HS-5 (cell line): ENCODE measurements around the gene SLC12A2.

Experiments used
- DNase-seq: peaks from one replicate; pipeline ENCODE4 v3.0.0-alpha.2; 2012; ENCODE audit warnings: low read depth

The SLC12A2 gene

DNA sequence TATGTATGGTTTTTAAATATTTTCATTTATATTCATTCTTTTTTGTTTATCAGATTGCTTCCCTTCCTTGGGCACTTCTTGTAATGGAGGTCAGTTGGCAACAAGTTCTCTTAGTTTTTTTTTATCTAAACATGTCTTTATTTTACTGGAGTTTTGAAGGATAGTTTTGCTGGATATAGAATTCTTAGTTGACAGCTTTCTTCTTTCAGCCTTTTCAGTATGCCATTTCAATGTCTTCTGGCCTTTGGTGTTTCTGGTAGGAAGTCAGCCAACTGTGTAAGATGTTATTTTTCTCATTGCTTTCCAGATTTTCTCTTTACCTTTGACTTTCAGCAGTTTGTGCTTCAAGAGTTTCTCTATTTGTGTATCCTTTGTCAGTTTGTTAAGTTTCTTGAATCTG is 14.2 kb downstream of the SLC12A2 start:
- DNase-seq, result no peak

DNA sequence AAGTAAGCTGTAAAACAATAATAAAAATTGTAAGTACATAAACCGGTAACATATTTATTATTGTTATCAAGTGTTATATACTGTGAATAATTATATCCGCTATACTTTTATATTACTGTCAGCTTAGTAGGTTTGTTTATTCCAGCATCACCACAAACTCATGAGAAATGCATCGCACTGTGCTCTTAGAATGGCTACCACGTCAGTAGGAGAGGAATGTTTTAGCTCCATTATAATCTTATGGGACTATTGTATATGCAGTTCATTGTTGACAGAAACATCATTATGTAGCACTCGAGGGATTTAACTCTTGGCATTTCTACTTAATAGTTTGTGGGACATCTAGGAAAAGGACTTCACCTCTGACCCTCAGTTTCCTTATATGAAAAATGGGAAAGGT is 16.4 kb downstream of the SLC12A2 start:
- DNase-seq, result no peak

DNA sequence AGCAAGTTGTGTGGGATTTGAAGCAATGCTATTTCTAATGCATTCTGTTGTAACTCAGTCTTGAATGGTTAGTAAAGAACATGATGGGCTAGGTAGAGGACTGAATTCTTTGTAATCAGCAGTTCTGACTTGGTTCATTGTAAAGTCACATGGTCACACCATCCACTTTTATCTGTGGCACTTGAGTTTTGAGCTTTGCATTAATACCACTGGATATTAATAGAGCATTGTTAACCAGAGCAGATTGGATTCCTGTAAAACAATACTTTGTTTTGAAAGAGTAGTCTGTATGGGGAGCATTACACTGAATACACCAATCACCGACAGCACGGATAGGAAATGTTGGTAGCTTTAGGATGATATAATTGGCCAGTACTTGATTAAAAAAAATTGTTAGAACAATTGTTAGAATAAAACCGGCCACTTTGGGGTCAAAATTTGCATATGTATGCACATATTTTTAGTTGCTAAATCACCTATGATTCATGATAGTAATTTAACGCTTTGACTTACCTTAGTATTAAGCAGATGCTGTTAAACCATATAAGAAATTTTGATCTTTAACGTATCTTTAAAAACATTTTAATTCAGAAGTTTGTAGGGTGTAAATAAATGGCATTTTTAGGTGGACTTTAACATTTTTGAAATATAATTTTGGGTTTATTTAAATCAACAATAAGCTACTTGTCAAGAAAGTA is 17.4 kb downstream of the SLC12A2 start:
- no peak for DNase-seq

DNA sequence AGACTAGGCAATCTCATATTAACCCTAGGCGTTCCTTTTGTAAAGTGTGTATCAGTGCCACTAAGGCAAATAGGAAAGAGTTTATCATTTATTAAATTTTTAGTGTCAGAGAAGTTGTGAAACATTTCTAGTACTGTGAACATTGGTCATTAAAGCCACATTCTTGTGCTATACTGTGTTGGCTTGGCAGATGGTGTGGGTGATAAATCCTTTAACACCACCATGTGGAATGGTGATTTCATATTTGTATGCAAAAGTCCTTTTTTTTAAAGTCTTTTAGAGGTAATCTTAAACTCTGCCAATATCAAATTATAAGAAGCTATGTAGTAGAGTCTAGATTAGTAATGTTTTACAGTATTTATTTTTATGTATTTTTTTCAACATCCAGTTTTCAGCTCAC is 18.1 kb downstream of the SLC12A2 start:
- no peak for DNase-seq

GRCh38 chr5:128105203-128105602 is 21.6 kb downstream of the SLC12A2 start:
- DNase-seq, result no peak

- no peak for DNase-seq
Measured at GRCh38 chr5:128109138-128109537, 25.6 kb downstream of the SLC12A2 start.

GRCh38 chr5:128109766-128110165 is 26.2 kb downstream of the SLC12A2 start:
- no peak for DNase-seq

DNA sequence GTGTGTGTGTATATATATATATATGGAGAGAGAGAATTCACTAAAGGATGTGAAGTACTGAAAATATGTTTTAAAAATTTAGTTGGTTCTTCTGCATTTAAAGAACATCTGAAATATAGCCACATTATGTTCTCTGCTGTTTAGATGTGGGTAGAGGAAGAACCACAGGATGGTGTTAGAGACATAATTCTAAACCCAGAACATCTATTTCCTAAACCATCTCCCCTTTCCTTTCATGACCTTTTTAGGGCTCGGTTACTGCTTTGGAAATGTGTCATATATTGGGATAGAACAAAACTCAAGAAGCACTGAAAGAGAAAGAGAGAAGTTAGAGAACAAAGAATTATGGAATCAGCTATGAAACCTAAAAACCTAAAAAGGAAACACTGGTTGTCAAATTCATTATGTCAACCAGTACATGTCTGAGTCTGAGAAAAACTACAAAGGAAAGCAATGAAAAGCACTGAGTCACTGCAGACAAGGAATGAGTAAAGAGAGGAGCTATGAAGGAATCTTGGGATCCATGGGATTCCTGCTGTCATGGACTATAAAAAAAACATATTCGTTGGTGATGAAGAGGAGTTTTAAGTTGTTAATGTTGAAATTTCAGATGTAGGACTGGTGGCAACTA is 28.4 kb downstream of the SLC12A2 start:
- DNase-seq, result peak; percentile 14

GRCh38 chr5:128116445-128116844 is 32.9 kb downstream of the SLC12A2 start:
- DNase-seq, result no peak

GRCh38 chr5:128118214-128118613 is 34.6 kb downstream of the SLC12A2 start:
- no peak for DNase-seq

DNA sequence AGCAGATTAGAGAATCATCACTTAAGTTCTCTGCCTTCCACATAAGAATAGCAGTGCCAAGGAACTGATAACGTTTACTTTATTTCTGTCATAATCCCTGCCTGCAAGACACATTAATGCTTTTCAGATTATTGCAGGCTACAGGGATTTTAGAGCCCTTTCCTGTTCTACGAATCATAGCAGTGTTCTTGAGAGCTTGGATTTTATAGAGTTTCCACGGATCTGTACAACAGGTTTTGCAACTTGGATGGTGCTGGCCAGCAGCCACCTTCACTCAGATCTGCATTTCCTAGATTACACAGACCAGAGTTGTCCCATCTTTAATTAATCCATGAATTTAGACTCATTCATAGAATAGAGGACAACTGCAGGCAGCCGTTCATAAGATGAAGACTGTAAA is 38.1 kb downstream of the SLC12A2 start:
- DNase-seq, result no peak

DNA sequence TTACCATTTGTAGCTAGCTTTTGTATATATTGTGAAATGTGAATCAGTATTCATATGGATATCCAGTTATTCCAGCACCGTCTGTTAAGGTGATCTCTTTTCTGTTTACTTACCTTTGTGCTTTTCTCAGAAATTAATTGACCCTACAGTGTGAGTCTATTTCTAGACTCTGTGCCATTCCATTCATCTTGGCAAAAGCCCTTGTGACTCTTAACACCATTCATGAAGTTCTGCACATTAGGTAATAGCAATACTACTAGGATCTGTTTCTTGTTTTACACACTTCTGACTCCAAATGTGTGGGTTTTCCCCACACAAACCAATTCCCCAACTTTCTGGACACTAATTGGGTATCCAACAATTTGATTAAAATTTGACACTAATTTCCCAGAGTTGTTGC is 40.4 kb downstream of the SLC12A2 start:
- DNase-seq, result no peak

DNA sequence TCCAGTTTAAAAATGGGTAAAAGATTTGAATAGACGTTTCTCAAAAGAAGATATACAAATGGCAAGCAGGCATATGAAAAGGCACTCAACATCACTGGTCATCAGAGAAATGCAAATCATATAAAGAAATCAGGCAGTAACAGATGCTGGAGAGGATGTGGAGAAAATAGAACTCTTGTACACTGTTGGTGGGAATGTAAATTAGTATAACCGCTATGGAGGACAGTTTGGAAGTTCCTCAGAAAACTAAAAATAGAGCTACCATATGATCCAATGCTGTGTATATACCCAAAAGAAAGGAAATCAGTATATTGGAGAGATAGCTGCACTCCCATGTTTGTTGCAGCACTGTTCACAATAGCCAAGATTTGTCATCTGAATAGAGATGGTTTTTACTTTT is 42.7 kb downstream of the SLC12A2 start:
- no peak for DNase-seq

DNA sequence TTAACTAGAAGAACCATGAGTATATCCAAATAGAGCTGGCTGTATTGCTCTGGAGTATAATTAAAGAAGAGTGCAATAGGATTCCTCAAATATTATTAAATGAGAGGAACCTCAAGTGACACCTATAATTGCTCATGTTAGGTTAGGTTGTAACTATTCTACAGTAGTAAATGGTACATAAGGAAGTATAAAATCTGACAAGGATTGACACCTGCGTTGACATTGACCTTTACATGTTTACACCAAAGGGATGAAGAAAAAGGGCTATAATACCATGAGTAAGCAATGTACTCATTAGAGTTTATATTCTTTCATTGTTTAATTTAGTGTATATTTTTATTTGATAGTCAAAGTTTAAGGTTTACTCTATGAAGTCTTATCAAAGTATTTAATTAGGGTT is 48.9 kb downstream of the SLC12A2 start:
- DNase-seq, result no peak

DNA sequence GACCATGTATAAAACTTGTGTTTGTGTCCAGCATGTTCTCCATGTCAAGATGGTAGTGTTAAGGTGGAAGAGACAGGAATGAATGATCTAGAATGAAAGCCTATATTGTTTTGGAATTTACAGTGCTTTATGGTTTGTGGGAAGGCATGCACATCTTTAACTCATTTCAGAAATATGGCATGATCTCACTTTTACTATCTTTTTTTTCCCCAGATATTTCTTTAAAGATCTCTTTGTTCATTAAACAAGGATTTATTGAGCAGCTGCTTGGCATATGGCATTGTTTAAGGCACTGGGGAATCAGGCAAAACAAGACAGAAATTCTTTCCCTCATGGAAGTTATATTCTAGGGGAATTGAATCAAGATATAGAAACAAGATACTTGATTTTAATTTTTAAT is 51.7 kb downstream of the SLC12A2 start:
- no peak for DNase-seq

DNA sequence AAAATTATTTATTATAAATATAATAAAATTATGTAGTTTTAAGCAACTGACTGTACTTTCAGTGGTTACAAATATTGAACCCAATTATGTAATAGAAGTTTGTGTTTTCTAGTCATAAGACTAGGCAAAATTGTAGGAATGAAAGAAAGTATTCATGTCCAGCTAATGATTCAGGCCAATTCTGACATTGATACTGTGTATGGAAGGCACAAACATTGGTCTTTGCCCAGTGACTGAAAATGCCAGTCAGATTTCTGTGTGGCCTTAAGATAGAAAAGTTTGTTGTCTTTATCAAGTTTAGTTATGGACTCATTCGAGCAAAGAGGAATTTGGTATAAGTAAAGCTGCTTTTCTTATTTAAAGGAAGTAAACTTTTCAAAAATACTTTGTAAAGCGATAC is 60.3 kb downstream of the SLC12A2 start:
- DNase-seq, result no peak

DNA sequence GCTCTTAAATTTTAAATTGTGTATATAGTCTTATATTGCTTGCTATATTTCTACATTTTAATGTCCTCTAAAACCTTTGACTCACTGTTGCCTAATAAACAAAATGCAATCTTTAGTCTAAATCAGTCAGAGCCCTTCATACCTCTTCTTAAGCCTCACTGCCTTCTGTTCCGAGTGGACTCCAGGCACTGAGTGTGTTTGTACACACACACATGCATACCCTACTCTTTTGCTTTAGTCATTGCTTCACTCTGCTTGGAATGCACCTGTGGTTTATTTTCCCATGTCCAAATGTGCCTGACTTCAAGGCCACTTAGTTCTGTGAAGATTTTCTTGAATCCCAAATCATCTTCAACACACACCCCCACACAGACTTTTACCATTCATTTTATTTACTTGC is 60.9 kb downstream of the SLC12A2 start:
- no peak for DNase-seq

GRCh38 chr5:128146671-128147070 is 63.1 kb downstream of the SLC12A2 start:
- DNase-seq, result no peak

DNA sequence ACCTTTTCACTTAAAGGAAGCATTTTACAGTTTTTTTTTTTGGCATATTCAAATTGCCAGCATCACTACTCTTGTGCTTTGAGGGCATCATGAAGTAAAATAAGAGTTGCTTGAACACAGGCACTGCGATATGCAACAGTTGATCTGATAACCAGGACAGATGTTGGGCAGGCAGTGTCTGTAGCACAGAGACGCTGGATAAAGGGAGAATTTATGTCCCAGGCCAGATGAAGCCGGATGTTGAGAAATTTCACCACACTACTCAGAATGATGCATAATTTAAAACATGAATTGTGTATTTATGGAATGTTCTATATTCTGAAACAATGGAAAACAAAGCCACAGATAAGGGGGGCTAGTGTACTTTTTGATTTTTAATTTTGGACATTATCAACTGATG is 71.4 kb downstream of the SLC12A2 start:
- peak; percentile 63 for DNase-seq

DNA sequence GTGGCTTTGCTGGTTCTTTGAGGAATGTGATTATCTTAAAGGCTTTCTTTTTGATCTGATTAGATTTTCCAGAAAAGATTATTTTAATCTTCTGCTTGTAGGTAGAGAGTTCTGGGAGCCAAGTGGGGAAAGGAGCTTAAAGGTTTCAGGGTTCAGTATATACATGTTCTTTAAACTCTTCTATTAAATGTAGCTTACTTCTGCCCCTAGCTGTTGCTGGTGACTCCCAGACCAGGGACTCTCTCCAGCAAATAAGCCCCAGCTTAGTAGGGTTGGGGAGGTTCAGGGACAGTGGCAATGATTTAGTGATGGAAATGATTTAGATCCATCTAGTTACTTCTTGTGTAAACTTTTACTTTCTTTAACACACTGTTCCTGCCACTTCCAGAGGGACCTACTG is 72.2 kb downstream of the SLC12A2 start:
- no peak for DNase-seq

DNA sequence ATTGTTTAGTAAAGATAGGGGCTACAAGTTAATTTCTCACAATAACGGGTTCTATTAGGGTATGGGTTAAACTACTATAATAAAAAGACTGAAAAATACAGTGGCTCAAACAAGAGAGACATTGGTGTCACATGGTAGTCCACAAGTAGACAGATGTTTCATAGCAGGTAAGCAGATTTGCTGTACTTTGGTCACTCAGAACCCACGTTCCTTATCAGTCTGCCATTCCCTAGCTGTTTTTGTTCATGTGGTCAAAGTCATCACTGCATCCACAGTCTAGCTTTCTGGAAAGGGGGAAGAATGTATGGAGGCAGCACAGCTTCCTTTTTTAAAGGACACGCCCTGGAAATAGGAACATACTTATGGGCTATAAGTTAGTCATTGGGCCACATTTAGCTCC is 73.0 kb downstream of the SLC12A2 start:
- no peak for DNase-seq

DNA sequence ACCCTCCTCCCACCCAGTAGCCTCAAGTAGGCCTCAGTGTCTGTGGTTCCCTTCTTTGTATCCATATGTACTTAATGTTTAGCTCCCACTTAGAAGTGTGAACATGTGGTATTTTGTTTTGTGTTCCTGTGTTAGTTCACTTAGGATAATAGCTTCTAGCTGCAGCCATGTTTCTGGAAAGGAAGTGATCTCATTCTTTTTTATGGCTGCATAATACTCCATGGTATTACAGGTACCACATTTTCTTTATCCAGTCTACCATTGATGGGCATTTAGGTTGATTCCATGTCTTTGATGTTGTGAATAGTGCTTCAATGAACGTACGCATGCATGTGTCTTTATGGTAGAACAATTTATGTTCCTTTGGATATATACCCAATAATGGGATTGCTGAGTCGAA is 74.8 kb downstream of the SLC12A2 start:
- DNase-seq, result no peak

- peak; percentile 10 for DNase-seq
Measured at GRCh38 chr5:128163991-128164390, 80.4 kb downstream of the SLC12A2 start.

DNA sequence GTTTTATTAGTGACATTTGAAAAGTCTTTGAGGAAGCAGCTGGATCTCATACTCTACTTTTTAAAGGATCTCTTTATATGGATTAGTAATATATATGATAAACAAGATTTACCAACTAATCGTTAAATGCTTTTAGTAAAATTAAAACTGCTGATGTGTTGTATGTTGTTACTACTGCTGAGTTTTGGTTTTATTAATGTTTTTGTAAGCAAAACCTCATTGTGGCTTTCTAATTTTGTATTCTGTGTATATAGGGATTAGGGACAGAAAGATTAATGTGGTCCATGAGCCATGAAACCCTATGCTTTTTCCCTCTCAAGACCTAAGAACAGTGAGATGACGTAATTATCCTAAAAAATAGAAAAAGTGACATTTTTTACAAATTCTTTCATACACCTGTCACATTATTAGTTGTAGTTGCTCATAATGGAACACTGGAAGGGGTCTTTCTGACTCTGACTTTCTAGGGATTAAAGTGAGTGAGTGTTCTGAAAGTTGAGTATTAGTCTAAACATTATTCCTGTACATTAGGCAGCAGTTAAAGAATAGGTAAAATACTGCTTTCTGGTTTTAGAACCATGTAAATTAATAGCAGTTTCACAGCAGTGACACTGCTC is 85.9 kb downstream of the SLC12A2 start:
- no peak for DNase-seq
